GM06990 (cell line): ENCODE measurements around the gene MED25.

Experiments
- DNase-seq: peaks from one replicate; pipeline ENCODE4 v3.0.0-alpha.2; 2011; ENCODE audit not compliant: insufficient read length; ENCODE audit errors: extremely low read depth
- H3K27me3 ChIP-seq: replicated peaks from 2 replicates; pipeline ENCODE4 v1.6.0; 2011; ENCODE audit warnings: low read length; ENCODE audit not compliant: control insufficient read depth, insufficient read depth
- H3K36me3 ChIP-seq: 2 replicates; pipeline ENCODE4 v1.5.1; 2011; ENCODE audit warnings: low read length; ENCODE audit not compliant: control insufficient read depth, insufficient read depth
- H3K4me3 ChIP-seq: replicated peaks from 2 replicates; pipeline ENCODE4 v1.5.1; 2011; ENCODE audit warnings: low read depth, mild to moderate bottlenecking, control low read depth, low read length
- CTCF ChIP-seq: IDR thresholded peaks from 2 replicates; pipeline ENCODE4 v1.5.1; 2011; ENCODE audit warnings: low read length, control low read depth, mild to moderate bottlenecking, inconsistent platforms; ENCODE audit not compliant: insufficient read depth, poor library complexity, severe bottlenecking

Gene MED25

GRCh38 chr19:49802836-49803528, 15.1 kb upstream of the MED25 start:
- no peak for TF ChIP-seq CTCF
- DNase-seq = no peak
- no peak overlapping the region for H3K4me3 ChIP-seq
- no peaks in the 10 kb centered on the region for H3K27me3 ChIP-seq
- peaks cover 35% of the 10 kb centered on the region for H3K36me3 ChIP-seq

GRCh38 chr19:49803529-49803856, 14.6 kb upstream of the MED25 start:
- no peak for TF ChIP-seq CTCF
- peaks cover 30% of the 10 kb centered on the region for H3K36me3 ChIP-seq
- no peak overlapping the region for H3K4me3 ChIP-seq
- no peaks in the 10 kb centered on the region for H3K27me3 ChIP-seq
- no peak for DNase-seq

GRCh38 chr19:49805822-49806619, 12.1 kb upstream of the MED25 start:
- no peak for DNase-seq
- H3K4me3 ChIP-seq = no peak overlapping the region
- TF ChIP-seq CTCF = no peak
- H3K27me3 ChIP-seq = no peaks in the 10 kb centered on the region
- H3K36me3 ChIP-seq = peaks cover 17% of the 10 kb centered on the region

GRCh38 chr19:49806620-49806959, 11.5 kb upstream of the MED25 start:
- no peak overlapping the region for H3K4me3 ChIP-seq
- DNase-seq = no peak
- H3K36me3 ChIP-seq = peaks cover 13% of the 10 kb centered on the region
- no peak for TF ChIP-seq CTCF
- H3K27me3 ChIP-seq = no peaks in the 10 kb centered on the region

- no peak overlapping the region for H3K4me3 ChIP-seq
- DNase-seq = no peak
- no peak for TF ChIP-seq CTCF
- H3K27me3 ChIP-seq = no peaks in the 10 kb centered on the region
- peaks cover 11% of the 10 kb centered on the region for H3K36me3 ChIP-seq
Measured at GRCh38 chr19:49807058-49807903, 10.8 kb upstream of the MED25 start.
